ENCODE measurements around the gene CDC23. TPM values are rescaled to one million over a fixed set of nuclear protein-coding genes. Genes with fewer than 3 reads are reported as not detected.
"Not testable (repeated sequence)": the region's sequence is repeated elsewhere in the genome, so short reads cannot be mapped to it uniquely, and the experiment has no call there.

The CDC23 gene
- total RNA-seq, 1 donor from 2014 or later: 21.5 TPM

- ATAC-seq (no peak), DNase-seq (no peak)
- intact Hi-C loops (cut with DNase I): no loop called here
- no peaks in the 10 kb centered on the region for H3K9me3 ChIP-seq
- TF ChIP-seq, protein P1, sequence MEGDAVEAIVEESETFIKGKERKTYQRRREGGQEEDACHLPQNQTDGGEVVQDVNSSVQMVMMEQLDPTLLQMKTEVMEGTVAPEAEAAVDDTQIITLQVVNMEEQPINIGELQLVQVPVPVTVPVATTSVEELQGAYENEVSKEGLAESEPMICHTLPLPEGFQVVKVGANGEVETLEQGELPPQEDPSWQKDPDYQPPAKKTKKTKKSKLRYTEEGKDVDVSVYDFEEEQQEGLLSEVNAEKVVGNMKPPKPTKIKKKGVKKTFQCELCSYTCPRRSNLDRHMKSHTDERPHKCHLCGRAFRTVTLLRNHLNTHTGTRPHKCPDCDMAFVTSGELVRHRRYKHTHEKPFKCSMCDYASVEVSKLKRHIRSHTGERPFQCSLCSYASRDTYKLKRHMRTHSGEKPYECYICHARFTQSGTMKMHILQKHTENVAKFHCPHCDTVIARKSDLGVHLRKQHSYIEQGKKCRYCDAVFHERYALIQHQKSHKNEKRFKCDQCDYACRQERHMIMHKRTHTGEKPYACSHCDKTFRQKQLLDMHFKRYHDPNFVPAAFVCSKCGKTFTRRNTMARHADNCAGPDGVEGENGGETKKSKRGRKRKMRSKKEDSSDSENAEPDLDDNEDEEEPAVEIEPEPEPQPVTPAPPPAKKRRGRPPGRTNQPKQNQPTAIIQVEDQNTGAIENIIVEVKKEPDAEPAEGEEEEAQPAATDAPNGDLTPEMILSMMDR (IDR thresholded peaks at IDR 0.05): no peak
- H3K36me3 ChIP-seq: peaks cover 100% of the 10 kb centered on the region
- H3K4me3 ChIP-seq: no peak overlapping the region
- no peak overlapping the region for H3K27ac ChIP-seq
- H3K27me3 ChIP-seq (ENCODE audit: low read depth): no peaks in the 10 kb centered on the region
- peaks cover 5% of the 10 kb centered on the region for H3K4me1 ChIP-seq
Observed at GRCh38 chr5:138170299-138170698, 42.8 kb downstream of the CDC23 start.

DNA sequence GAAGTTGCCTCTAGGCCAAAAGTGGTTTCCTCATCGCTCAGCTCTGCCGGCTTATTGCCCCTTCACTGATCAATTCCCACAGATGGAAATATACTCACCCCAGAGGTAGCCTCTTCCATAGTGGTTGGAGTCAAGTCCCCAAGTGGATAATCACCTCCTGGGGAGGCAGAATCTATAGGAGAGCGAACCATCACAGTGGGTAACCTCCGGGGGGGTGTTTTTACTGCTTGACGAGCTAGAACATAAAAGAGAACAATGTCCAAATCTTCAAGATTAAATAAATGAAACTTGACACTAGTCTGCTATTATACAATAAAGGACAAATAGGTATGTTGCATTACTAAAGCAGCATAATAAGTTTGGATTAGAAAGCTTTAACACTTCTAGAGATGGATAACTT lies 44.0 kb downstream of the CDC23 start:
- H3K36me3 ChIP-seq: peaks cover 100% of the 10 kb centered on the region
- H3K4me3 ChIP-seq: no peak overlapping the region
- no peak overlapping the region for H3K27ac ChIP-seq
- H3K27me3 ChIP-seq (ENCODE audit: low read depth): no peaks in the 10 kb centered on the region
- no peak for ATAC-seq
- peaks cover 5% of the 10 kb centered on the region for H3K4me1 ChIP-seq
- no peak for DNase-seq
- H3K9me3 ChIP-seq: no peaks in the 10 kb centered on the region
- intact Hi-C loops (cut with DNase I): no loop called here
- TF ChIP-seq, protein P1 (IDR thresholded peaks at IDR 0.05): no peak

- Histone ChIP-seq H3K36me3 (peaks cover 100% of the 10 kb centered on the region), H3K4me1 (no peaks in the 10 kb centered on the region), H3K4me3 (no peak overlapping the region), H3K9me3 (no peaks in the 10 kb centered on the region), H3K27me3 (ENCODE audit: low read depth) (no peaks in the 10 kb centered on the region), H3K27ac (no peak overlapping the region)
- intact Hi-C loops (cut with DNase I): no loop called here
- TF ChIP-seq, protein P1 (IDR thresholded peaks at IDR 0.05): no peak
- DNase-seq (no peak), ATAC-seq (no peak)
Observed at GRCh38 chr5:138163721-138164120, 49.4 kb downstream of the CDC23 start.

DNA sequence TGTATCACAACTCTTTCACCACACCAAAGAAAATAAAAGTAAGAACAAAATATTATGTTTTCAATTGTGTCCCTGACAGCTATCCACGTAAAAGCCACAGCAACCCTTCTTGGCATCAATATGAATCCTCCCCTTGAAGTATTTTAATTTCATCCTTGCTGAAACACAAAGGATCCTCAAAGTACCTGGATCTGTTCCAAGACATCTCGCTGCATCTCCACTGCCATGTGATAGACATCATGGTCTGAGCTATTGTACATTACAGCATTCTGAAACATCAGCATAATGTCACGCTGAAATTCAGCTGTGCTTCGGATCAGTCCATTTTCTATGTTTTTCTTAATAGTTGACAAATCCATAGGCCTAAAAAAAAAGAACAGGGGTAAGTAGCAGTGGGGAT lies 52.4 kb downstream of the CDC23 start:
- Histone ChIP-seq H3K4me3 (no peak overlapping the region), H3K4me1 (no peaks in the 10 kb centered on the region), H3K9me3 (no peaks in the 10 kb centered on the region), H3K27me3 (ENCODE audit: low read depth) (no peaks in the 10 kb centered on the region), H3K27ac (no peak overlapping the region), H3K36me3 (peaks cover 95% of the 10 kb centered on the region)
- TF ChIP-seq, protein P1 (IDR thresholded peaks at IDR 0.05): no peak
- ATAC-seq (no peak), DNase-seq (no peak)
- intact Hi-C loops (cut with DNase I): no loop called here

DNA sequence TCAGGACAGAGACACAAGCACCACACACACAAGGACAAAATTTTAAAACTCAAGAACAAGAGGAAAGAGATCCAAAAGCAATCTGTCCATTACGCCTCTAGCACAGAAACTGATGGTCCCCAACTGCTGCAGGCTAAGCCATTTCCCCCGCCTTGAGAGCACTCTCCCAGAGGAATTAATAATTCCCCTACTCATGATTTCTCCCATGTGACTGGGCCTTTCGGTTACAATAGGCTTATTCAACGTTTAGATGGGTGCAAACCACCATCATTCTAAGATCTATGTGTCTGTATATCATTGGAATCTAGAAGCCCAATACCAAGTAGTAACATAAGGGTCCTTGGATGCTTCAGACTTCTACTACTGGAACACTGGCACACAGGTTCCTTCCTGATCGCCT lies 53.5 kb downstream of the CDC23 start:
- Histone ChIP-seq H3K36me3 (peaks cover 84% of the 10 kb centered on the region), H3K4me1 (no peaks in the 10 kb centered on the region), H3K4me3 (no peak overlapping the region), H3K9me3 (no peaks in the 10 kb centered on the region), H3K27me3 (ENCODE audit: low read depth) (no peaks in the 10 kb centered on the region), H3K27ac (no peak overlapping the region)
- intact Hi-C loops (cut with DNase I): no loop called here
- DNase-seq: no peak
- no peak for ATAC-seq
- TF ChIP-seq, protein P1 (IDR thresholded peaks at IDR 0.05): no peak

- H3K27me3 ChIP-seq (ENCODE audit: low read depth): no peaks in the 10 kb centered on the region
- H3K36me3 ChIP-seq: peaks cover 64% of the 10 kb centered on the region
- H3K4me3 ChIP-seq: no peak overlapping the region
- H3K4me1 ChIP-seq: no peaks in the 10 kb centered on the region
- no peaks in the 10 kb centered on the region for H3K9me3 ChIP-seq
- H3K27ac ChIP-seq: no peak overlapping the region
- ATAC-seq: no peak
- intact Hi-C loops (cut with DNase I): no loop called here
- TF ChIP-seq, protein P1 (IDR thresholded peaks at IDR 0.05): no peak
- no peak for DNase-seq
Observed at GRCh38 chr5:138157626-138158025, 55.5 kb downstream of the CDC23 start.

DNA sequence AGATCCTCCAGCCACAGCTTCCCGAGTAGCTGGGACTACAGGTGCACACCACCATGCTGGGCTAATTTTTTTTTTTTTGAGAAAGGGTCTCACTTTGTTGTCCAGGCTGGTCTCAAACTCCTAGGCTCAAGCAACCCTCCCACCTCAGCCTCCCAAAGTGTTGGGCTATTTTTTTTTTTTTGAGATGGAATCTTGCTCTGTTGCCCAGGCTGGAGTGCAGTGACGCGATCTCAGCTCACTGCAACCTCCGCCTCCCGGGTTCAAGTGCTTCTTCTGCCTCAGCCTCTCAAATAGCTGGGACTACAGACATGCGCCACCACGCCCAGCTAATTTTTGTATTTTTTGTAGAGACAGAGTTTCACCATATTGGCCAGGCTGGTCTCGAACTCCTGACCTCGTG lies 57.1 kb downstream of the CDC23 start:
- H3K4me3 ChIP-seq; intact Hi-C loops (cut with DNase I); DNase-seq; H3K9me3 ChIP-seq; H3K4me1 ChIP-seq; H3K27ac ChIP-seq; H3K27me3 ChIP-seq (ENCODE audit: low read depth); ATAC-seq: not testable (repeated sequence)
- peaks cover 48% of the 10 kb centered on the region for H3K36me3 ChIP-seq
